Fibroblast of lung (primary cell): Measurements from ENCODE around the gene TSPYL1. TPM values are rescaled to one million over a fixed set of nuclear protein-coding genes. Genes with fewer than 3 reads are reported as not detected.

ENCODE experiments used
- DNase-seq, 2 donors: peaks; one replicate each; pipeline versions ENCODE4 v3.0.0 to v3.0.0-alpha.2; 2010; ENCODE audit warnings: low read depth in 2 of 2
- H2AFZ ChIP-seq: 2 replicates; pipeline ENCODE4 v1.5.1; 2012; ENCODE audit warnings: low read length, control low read depth, inconsistent platforms
- H3K27ac ChIP-seq: 2 replicates; pipeline ENCODE4 v1.5.1; 2011; ENCODE audit warnings: low read length, control low read depth; ENCODE audit not compliant: insufficient read depth
- H3K27me3 ChIP-seq: 2 replicates; pipeline ENCODE4 v1.5.1; 2011; ENCODE audit warnings: mild to moderate bottlenecking, low read length; ENCODE audit not compliant: control insufficient read depth, insufficient read depth
- H3K36me3 ChIP-seq: 2 replicates; pipeline ENCODE4 v1.5.1; 2011; ENCODE audit warnings: low read length; ENCODE audit not compliant: control insufficient read depth, insufficient read depth
- H3K4me1 ChIP-seq: 2 replicates; pipeline ENCODE4 v1.5.1; 2011; ENCODE audit warnings: low read length; ENCODE audit not compliant: control insufficient read depth, insufficient read depth; ENCODE audit errors: extremely low read depth
- H3K4me2 ChIP-seq: 2 replicates; pipeline ENCODE4 v1.5.1; 2011; ENCODE audit warnings: low read length, control low read depth; ENCODE audit not compliant: insufficient read depth; ENCODE audit errors: extremely low read depth
- H3K4me3 ChIP-seq, 4 experiments: fragments of 200-600 bp in 1 of 4; sonication (generic) in 1 of 4; replicated peaks in 1 of 4; 2 replicates each; pipeline ENCODE4 v1.5.1; 2011 to 2016; ENCODE audit warnings: low read length in 4 of 4, low read depth in 3 of 4, mild to moderate bottlenecking in 3 of 4, control low read depth in 2 of 4, inconsistent platforms in 1 of 4, mixed read lengths in 1 of 4; ENCODE audit not compliant: insufficient read depth in 1 of 4; ENCODE audit errors: control extremely low read depth in 1 of 4
- H3K79me2 ChIP-seq: 2 replicates; pipeline ENCODE4 v1.5.1; 2012; ENCODE audit warnings: mild to moderate bottlenecking, low read length, inconsistent platforms; ENCODE audit not compliant: control insufficient read depth, insufficient read depth
- H3K9ac ChIP-seq: 2 replicates; pipeline ENCODE4 v1.5.1; 2011; ENCODE audit warnings: mild to moderate bottlenecking, low read length, control low read depth; ENCODE audit not compliant: insufficient read depth
- H3K9me3 ChIP-seq: 2 replicates; pipeline ENCODE4 v1.5.1; 2012; ENCODE audit warnings: low read depth, low read length; ENCODE audit not compliant: control insufficient read depth, insufficient read depth
- H4K20me1 ChIP-seq: 2 replicates; pipeline ENCODE4 v1.5.1; 2011; ENCODE audit warnings: low read length; ENCODE audit not compliant: control insufficient read depth, insufficient read depth; ENCODE audit errors: extremely low read depth
- EZH2 ChIP-seq: IDR thresholded peaks from 2 replicates; pipeline ENCODE4 v1.5.1; 2012; ENCODE audit warnings: low read length, control low read depth, mild to moderate bottlenecking; ENCODE audit errors: missing control alignments
- polyA minus RNA-seq: library from RNA; depleted of rRNA, polyadenylated mRNA; stranded (reverse); fragments of >200 nt; gene quantifications from 2 replicates; pipeline ENCODE4 v1.2.3, GENCODE V29; 2011; ENCODE audit warnings: low replicate concordance
- polyA plus RNA-seq, 2 donors: library from polyadenylated mRNA; depleted of rRNA in 1 of 2; stranded (reverse) in 1 of 2; unstranded in 1 of 2; fragments of >200 nt; gene quantifications; 2 replicates each; pipeline ENCODE4 v1.2.1, GENCODE V29; 2011 to 2012; ENCODE audit warnings: missing spikeins in 1 of 2
- total RNA-seq: library from RNA; depleted of rRNA; stranded (reverse); fragments of >200 nt; gene quantifications from 2 replicates; pipeline ENCODE4 v1.2.1, GENCODE V29; 2014
- TF ChIP-seq, protein P1 (sequence below), 2 donors: IDR thresholded peaks in 1 of 2; conservative IDR thresholded peaks in 1 of 2; 1 replicate in 1 of 2; 2 replicates in 1 of 2; pipeline ENCODE4 v1.5.1; 2011 to 2012; ENCODE audit warnings: low read length in 2 of 2, control low read depth in 1 of 2, inconsistent platforms in 1 of 2, low read depth in 1 of 2, mild to moderate bottlenecking in 1 of 2

The TSPYL1 gene
- total RNA-seq (83.0 and 93.0 TPM in 2 replicates), polyA plus RNA-seq (73.6 and 82.0 TPM in 2 replicates), polyA minus RNA-seq (64.2 and 82.9 TPM in 2 replicates)
- 61.7 and 66.1 TPM in 2 replicates for polyA plus RNA-seq (2012)

DNA sequence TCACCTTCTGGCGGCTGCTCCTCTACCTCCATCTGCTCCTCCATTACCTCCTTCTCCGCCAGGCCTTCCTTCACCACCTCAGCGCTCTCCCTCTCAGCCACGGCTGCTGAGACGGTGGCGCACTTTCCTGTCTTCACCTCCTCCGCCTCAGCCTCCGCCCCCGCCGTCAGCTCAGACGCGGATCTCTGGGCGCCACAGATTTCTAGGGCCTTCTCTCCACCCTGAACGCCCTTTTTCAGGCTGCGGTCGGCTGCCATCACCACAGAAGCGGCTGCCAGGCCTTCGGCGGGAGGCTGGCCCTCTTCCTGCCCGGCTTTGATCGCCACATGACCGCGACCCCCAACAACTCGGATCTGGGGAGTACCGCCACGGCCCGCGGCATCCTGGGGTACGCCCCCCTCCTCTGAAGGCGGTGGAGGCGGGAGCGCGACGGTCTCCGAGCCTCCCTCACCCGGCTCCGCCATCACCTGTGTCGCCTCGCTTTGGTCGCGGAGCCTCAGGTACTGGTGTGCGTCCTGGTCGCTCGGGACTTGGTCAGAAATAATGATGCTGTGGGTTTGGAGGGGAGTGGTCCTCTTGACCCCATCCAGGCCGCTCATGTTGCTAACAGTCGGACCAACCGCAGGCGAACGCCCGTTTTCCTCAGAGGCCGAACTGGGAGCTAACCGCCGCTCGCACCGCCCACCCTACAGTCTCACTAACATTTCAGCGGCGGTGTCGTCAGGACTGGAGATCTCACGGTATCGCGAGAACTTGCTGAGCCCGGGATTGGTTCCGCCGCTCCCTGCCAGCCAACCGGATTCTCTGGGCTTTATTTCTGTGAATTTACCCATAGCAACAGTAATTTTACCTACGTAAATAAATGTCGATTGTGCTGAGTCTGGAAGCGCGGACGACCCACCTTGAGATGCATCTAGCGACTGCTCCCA is at the start of gene TSPYL1:
Gene TSPYL1, minus strand, starts transcription at position 699 of the 929 bp plus-strand sequence. Its CDS starts 100 bp downstream, at position 599.
- no peaks in the 10 kb centered on the region for H3K27me3 ChIP-seq
- H3K4me2 ChIP-seq, result peak within 1 kb of the TSS; percentile 95
- DNase-seq, result peak; percentile 95 to 97
- no peak for TF ChIP-seq EZH2
- TF ChIP-seq, protein P1, sequence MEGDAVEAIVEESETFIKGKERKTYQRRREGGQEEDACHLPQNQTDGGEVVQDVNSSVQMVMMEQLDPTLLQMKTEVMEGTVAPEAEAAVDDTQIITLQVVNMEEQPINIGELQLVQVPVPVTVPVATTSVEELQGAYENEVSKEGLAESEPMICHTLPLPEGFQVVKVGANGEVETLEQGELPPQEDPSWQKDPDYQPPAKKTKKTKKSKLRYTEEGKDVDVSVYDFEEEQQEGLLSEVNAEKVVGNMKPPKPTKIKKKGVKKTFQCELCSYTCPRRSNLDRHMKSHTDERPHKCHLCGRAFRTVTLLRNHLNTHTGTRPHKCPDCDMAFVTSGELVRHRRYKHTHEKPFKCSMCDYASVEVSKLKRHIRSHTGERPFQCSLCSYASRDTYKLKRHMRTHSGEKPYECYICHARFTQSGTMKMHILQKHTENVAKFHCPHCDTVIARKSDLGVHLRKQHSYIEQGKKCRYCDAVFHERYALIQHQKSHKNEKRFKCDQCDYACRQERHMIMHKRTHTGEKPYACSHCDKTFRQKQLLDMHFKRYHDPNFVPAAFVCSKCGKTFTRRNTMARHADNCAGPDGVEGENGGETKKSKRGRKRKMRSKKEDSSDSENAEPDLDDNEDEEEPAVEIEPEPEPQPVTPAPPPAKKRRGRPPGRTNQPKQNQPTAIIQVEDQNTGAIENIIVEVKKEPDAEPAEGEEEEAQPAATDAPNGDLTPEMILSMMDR (conservative IDR thresholded peaks at IDR 0.05 in 1 of 2, IDR thresholded peaks at IDR 0.05 in 1 of 2; ENCODE audit: low read depth in 1 of 2, low read length in 2 of 2), result no peak
- peak within 1 kb of the TSS; percentile 98 for H3K9ac ChIP-seq
- H3K4me3 ChIP-seq, result peak within 1 kb of the TSS; percentile 93 to 97 (median 95)
- H3K79me2 ChIP-seq, result peaks cover 44% of the 10 kb centered on the region
- peak within 1 kb of the TSS; percentile 98 for H3K27ac ChIP-seq
- H3K9me3 ChIP-seq, result no peaks in the 10 kb centered on the region
- peaks cover 2% of the 10 kb centered on the region for H3K36me3 ChIP-seq
- peak within 1 kb of the TSS; percentile 96 for H2AFZ ChIP-seq
- H4K20me1 ChIP-seq, result no peaks in the 10 kb centered on the region
- peaks cover 6% of the 10 kb centered on the region for H3K4me1 ChIP-seq

DNA sequence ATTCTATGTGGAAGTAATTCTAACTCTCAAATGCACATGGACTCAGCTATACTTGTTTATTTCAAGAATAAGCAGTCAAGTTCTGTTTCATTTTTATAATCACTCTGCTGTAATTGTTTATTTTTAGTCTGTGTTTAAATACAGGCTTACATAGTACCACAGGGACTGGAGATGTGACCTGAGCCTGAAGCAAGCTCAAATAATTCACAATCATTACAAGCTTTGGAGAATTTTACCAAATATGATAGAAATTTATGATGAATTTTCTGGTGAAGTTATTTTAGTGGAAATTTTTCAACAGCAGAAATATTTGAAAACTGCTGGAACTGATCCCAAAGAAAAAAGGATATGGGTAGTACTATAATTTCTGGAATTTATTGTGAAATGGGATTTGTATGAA is 49.4 kb upstream of the TSPYL1 start:
- TF ChIP-seq EZH2, result no peak
- TF ChIP-seq, protein P1 (conservative IDR thresholded peaks at IDR 0.05 in 1 of 2, IDR thresholded peaks at IDR 0.05 in 1 of 2; ENCODE audit: low read depth in 1 of 2, low read length in 2 of 2), result no peak
- H4K20me1 ChIP-seq, result no peaks in the 10 kb centered on the region
- no peak overlapping the region for H3K27ac ChIP-seq
- no peaks in the 10 kb centered on the region for H3K36me3 ChIP-seq
- H3K9ac ChIP-seq, result no peak overlapping the region
- H3K79me2 ChIP-seq, result no peaks in the 10 kb centered on the region
- no peak overlapping the region for H2AFZ ChIP-seq
- no peaks in the 10 kb centered on the region for H3K27me3 ChIP-seq
- H3K4me1 ChIP-seq, result peaks cover 3% of the 10 kb centered on the region
- peak in 1 of 2 donors; percentile 52 for DNase-seq
- H3K4me2 ChIP-seq, result peak overlapping the region; percentile 15
- no peaks in the 10 kb centered on the region for H3K9me3 ChIP-seq
- H3K4me3 ChIP-seq, result no peak overlapping the region

DNA sequence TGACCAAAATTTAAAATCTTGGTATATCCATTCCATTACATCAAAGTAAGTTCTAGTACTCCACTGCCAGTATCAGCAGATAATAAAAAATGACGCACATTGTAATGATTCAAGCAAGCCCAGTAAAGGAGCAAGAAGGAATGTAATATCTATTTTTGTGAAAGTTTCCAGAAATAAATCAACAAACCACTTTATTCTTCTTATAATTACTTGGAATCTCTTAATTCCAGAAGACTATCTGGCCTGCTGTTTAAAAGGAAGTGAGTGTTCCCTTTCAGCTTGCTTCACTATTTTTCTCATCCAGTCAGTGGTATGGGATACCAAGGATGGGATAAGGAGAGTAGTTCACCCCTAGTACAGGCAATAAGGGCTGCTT is 48.8 kb upstream of the TSPYL1 start:
- no peak for TF ChIP-seq EZH2
- TF ChIP-seq, protein P1 (conservative IDR thresholded peaks at IDR 0.05 in 1 of 2, IDR thresholded peaks at IDR 0.05 in 1 of 2; ENCODE audit: low read depth in 1 of 2, low read length in 2 of 2), result no peak
- peak in 1 of 2 donors; percentile 57 for DNase-seq
- Histone ChIP-seq H3K4me1 (peaks cover 3% of the 10 kb centered on the region), H2AFZ (no peak overlapping the region), H3K79me2 (no peaks in the 10 kb centered on the region), H3K4me2 (no peak overlapping the region), H3K27ac (no peak overlapping the region), H3K4me3 (no peak overlapping the region), H3K36me3 (no peaks in the 10 kb centered on the region), H3K9ac (no peak overlapping the region), H3K9me3 (no peaks in the 10 kb centered on the region), H3K27me3 (no peaks in the 10 kb centered on the region), H4K20me1 (no peaks in the 10 kb centered on the region)
